ENCODE measurements around the gene AGO3.

AGO3 gene

DNA sequence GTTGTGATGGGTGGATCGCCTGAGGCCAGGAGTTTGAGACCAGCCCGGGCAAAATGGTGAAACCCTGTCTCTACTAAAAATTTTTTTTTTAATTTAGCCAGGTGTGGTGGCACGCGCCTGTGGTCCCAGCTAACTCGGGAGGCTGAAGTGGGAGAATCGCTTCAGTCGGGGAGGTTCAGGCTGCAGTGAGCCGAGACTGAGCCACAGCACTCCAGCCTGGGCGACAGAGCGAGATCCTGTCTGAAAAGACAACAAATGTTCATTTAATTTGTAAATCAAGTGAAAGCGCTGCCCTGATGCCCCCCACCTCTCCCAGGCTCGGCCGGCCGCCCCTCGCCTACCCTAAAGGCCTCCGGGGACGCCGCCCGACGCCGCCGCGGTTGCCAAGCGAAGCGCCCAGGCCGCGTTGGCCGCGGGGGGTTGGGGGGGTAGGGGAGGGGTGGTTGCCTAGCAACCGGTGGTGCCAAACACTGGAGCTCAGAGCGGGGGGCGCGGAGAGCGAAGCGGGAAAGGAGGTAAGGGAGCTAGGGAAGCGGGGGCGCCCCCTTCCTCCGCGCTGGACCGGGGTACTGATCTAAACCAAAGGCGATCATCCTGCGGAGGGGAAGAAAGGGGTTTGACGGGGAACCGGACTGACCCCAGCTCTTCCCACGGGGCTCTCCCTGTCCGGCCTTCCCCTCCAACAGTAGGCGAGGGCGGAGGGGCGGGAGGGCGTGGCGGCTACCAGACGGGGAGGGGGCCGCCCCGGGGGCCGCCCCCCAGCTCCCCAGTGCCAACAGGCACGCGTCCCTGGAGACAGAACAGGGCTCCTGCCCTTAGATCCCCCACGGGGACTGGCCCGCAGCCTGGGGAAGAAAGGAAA is 153.0 kb downstream of the AGO3 start, which contains the start of gene TEKT2:
Gene TEKT2 (plus strand): TSS at position 460 of the 862 bp plus-strand sequence. CDS start 828 bp downstream, outside the sequence.
- H3K4me3 ChIP-seq (ENCODE audit: low read depth, low read length) = peak within 1 kb of the TSS; percentile 53
- POLR2A ChIA-PET = no interaction called here
- TF ChIP-seq CTCF (IDR thresholded peaks at IDR 0.05; ENCODE audit: insufficient read depth, low read length, missing control alignments) = no peak
- no peak for DNase-seq (ENCODE audit: low read depth, low spot score)
- CTCF ChIA-PET = interaction anchor here (1.5 to 1.8 kb wide), 2 partner anchors 15 to 202 kb away, joined by 3 to 4 read pairs; no protein-coding TSS in a partner anchor

- TF ChIP-seq CTCF (IDR thresholded peaks at IDR 0.05; ENCODE audit: insufficient read depth, low read length, missing control alignments) = no peak
- CTCF ChIA-PET = interaction anchor here (1.5 to 1.8 kb wide), 2 partner anchors 16 to 203 kb away, joined by 3 to 4 read pairs; no protein-coding TSS in a partner anchor
- POLR2A ChIA-PET = no interaction called here
- H3K4me3 ChIP-seq (ENCODE audit: low read depth, low read length) = peak overlapping the region; percentile 53
- no peak for DNase-seq (ENCODE audit: low read depth, low spot score)
Measured at GRCh38 chr1:36084497-36085115, 153.7 kb downstream of the AGO3 start.

DNA sequence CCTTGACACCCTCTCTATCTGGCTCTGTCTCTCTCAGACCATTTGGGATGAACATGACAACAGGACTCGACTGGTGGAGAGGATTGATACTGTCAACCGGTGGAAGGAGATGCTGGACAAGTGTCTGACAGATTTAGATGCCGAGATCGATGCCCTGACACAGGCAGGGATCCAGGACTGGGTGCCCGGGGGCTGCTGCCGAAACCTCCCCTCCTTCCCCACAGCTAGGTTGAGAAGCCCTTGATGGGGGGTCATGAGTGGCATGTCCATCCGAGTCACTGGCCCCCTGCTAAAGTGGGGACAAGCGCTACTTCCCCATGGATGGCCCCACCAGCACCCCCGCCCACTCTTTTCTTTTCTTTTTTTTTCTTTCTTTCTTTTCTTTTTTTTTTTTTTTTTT is 154.2 kb downstream of the AGO3 start:
- ChIA-PET CTCF (interaction anchor here (1.5 to 1.8 kb wide), 2 partner anchors 17 to 203 kb away, joined by 3 to 4 read pairs; no protein-coding TSS in a partner anchor), POLR2A (no interaction called here)
- no peak overlapping the region for H3K4me3 ChIP-seq (ENCODE audit: low read depth, low read length)
- TF ChIP-seq CTCF (IDR thresholded peaks at IDR 0.05; ENCODE audit: insufficient read depth, low read length, missing control alignments) = no peak
- no peak for DNase-seq (ENCODE audit: low read depth, low spot score)

DNA sequence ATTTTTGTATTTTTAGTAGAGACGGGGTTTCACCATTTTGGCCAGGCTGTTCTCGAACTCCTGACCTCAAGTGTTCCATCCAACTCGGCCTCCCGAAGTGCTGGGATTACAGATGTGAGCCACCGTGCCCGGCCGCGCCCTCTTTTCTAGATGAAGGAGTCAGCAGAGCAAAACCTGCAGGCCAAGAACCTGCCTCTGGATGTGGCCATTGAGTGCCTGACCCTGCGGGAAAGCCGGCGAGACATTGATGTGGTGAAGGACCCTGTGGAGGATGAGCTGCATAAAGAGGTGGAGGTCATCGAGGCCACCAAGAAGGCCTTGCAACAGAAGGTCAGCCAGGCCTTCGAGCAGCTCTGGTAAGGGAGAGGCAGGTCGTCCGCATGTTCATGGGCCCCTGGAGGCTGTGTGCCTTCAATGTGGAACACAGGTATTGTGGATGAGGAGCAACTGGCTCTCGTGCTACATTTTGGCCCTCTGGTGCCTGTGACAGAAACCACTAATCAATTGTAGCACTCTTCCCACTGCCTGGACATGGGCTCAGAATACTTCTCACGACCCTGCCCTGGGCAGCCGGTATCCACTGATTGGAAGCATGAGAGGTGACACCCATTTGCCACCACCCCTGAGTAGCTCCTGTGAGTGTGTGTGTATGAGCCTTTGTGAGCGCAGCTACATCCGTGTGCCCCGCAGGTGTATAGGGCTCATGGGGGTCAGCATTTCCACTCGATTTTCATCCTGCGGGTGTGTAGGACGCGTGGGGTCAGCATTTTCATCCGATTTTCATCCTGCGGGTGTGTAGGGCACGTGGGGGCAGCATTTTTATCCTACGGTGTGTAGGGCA is 155.0 kb downstream of the AGO3 start:
- TF ChIP-seq CTCF (IDR thresholded peaks at IDR 0.05; ENCODE audit: insufficient read depth, low read length, missing control alignments) = no peak
- DNase-seq (ENCODE audit: low read depth, low spot score) = no peak
- H3K4me3 ChIP-seq (ENCODE audit: low read depth, low read length) = no peak overlapping the region
- CTCF ChIA-PET = interaction anchor here (1.5 to 1.6 kb wide), 2 partner anchors 9 to 17 kb away, joined by 4 read pairs; no protein-coding TSS in a partner anchor
- POLR2A ChIA-PET = no interaction called here

GRCh38 chr1:36086529-36087232 is 155.8 kb downstream of the AGO3 start:
- ChIA-PET CTCF (interaction anchor here (0.9 to 1.8 kb wide), 8 partner anchors 8 to 156 kb away, joined by 3 to 6 read pairs (median 4); partner anchors contain the start of gene AGO3), POLR2A (no interaction called here)
- TF ChIP-seq CTCF (IDR thresholded peaks at IDR 0.05; ENCODE audit: insufficient read depth, low read length, missing control alignments) = no peak
- H3K4me3 ChIP-seq (ENCODE audit: low read depth, low read length) = no peak overlapping the region
- no peak for DNase-seq (ENCODE audit: low read depth, low spot score)
